IgD-negative memory B cell (primary cell): ENCODE results near the gene LRSAM1. TPM values are rescaled to one million over a fixed set of nuclear protein-coding genes. Genes with fewer than 3 reads are reported as not detected.
"Not testable (repeated sequence)": the region's sequence is repeated elsewhere in the genome, so short reads cannot be mapped to it uniquely, and the experiment has no call there.

Source experiments
- H3K27ac Mint-ChIP-seq, 3 donors: one replicate each; pipeline ENCODE4 v1.8.0; 2020 to 2022; ENCODE audit warnings: mild to moderate bottlenecking in 3 of 3, mixed read lengths in 3 of 3, moderate library complexity in 1 of 3
- H3K27me3 Mint-ChIP-seq: one replicate; pipeline ENCODE4 v1.8.0; 2021; ENCODE audit warnings: mixed read lengths
- H3K36me3 Mint-ChIP-seq: one replicate; pipeline ENCODE4 v1.8.0; 2020; ENCODE audit warnings: mild to moderate bottlenecking, mixed read lengths
- H3K4me1 Mint-ChIP-seq, 3 donors: one replicate each; pipeline ENCODE4 v1.8.0; 2020 to 2022; ENCODE audit warnings: mixed read lengths in 3 of 3, mild to moderate bottlenecking in 1 of 3
- H3K4me3 Mint-ChIP-seq, 4 donors: one replicate each; pipeline ENCODE4 v1.8.0; 2020 to 2022; ENCODE audit warnings: mild to moderate bottlenecking in 4 of 4, mixed read lengths in 4 of 4, moderate library complexity in 3 of 4
- H3K9me3 Mint-ChIP-seq, 3 donors: one replicate each; pipeline ENCODE4 v1.8.0; 2020 to 2021; ENCODE audit warnings: mixed read lengths in 3 of 3, mild to moderate bottlenecking in 1 of 3
- polyA plus RNA-seq: library from polyadenylated mRNA; unstranded; fragments of 300-500 nt; fragmentation: Illumina TruSeq; gene quantifications from one replicate; pipeline ENCODE4 v1.2.3, GENCODE V29; 2021

Gene LRSAM1
- polyA plus RNA-seq, 1 donor from 2014 or later: 15.7 TPM

GRCh38 chr9:127463382-127463781, 12.1 kb downstream of the LRSAM1 start:
- Mint-ChIP-seq H3K27ac (no peak overlapping the region), H3K27me3 (no peaks in the 10 kb centered on the region), H3K9me3 (no peaks in the 10 kb centered on the region), H3K4me3 (no peak overlapping the region), H3K36me3 (peaks cover 9% of the 10 kb centered on the region), H3K4me1 (no peaks in the 10 kb centered on the region)

DNA sequence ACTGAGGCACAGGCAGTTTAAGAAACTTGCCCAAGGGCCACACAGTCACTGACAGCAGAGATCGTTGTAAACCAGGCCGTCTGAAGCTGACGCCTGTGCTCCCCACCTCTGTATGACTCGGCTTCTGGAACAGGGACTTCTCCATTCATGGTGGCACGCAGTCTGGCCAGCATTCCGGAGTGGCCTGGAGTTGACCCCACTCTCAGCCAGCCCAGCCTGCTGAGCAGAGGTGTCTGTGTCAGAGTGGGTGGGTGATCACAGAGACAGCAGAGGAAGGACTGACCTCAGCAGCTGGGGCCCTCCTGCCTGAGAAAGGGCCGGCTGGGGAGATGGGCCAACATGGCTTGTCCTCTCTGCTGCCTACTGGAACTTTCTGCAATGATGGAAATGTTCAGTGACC, 12.6 kb downstream of the LRSAM1 start:
- Mint-ChIP-seq H3K4me1 (no peaks in the 10 kb centered on the region), H3K27ac (no peak overlapping the region), H3K36me3 (peaks cover 9% of the 10 kb centered on the region), H3K9me3 (no peaks in the 10 kb centered on the region), H3K4me3 (no peak overlapping the region), H3K27me3 (no peaks in the 10 kb centered on the region)

DNA sequence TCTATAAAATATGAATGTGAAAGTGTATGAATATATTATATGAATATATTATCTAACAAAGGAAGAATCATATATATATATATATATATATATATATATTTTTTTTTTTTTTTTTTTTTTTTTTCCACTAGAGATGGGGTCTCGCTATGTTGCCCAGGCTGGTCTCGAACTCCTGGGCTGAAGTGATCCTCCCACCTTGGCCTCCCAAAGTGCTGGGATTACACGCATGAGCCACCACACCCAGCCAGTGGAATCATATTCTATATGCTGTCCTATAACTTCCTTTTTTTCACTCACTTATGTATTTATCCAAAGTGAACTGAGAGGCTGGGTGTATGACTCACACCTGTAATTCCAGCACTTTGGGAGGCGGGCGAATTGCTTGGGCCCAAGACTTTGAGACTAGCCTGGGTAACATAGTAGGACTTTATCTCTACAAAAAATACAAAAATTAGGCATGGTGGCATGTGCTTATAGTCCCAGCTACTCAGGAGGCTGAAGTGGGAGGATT, 15.2 kb downstream of the LRSAM1 start:
- H3K4me1 Mint-ChIP-seq, H3K36me3 Mint-ChIP-seq, H3K27me3 Mint-ChIP-seq, H3K27ac Mint-ChIP-seq, H3K9me3 Mint-ChIP-seq, H3K4me3 Mint-ChIP-seq: not testable (repeated sequence)

DNA sequence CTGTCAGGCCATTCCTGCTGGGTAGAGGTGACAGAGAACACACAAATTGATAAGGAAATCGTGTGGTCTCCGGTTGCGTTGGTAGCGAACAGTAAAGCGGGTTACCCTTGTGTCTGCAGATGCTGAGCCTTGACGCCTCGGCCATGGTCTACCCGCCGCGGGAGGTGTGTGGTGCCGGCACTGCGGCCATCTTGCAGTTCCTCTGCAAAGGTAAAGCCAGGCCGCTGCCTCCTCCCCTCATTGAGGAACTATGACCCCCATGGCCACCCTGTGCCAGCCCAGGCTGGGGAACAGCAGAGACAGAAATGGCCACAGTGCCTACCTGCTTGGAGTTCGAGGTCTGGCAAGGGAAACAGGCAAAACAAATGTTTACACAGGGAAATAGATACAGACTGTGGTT, 16.3 kb downstream of the LRSAM1 start:
- Mint-ChIP-seq H3K4me1 (no peaks in the 10 kb centered on the region), H3K36me3 (peaks cover 9% of the 10 kb centered on the region), H3K27ac (no peak overlapping the region), H3K9me3 (no peaks in the 10 kb centered on the region), H3K27me3 (no peaks in the 10 kb centered on the region), H3K4me3 (no peak overlapping the region)

DNA sequence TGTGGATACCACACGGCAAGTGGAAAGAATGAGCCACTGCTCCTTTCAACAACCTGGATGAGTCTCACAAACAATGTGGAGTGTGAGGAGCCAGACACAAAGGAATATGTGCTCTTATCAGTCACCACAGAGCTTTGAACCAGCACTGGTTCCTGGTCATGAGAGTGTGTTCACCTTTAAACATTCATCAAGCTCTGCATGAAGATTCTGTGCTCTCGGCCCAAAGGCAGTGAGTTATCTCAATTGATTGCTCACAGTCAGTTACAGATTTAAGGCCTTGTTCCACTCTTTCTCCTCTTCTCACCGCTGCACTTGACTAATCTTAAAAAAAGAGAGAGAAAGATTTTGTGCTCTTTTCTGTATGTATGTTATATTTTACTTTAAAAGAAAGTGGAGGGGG, 19.4 kb downstream of the LRSAM1 start:
- H3K9me3 Mint-ChIP-seq: no peaks in the 10 kb centered on the region
- peaks cover 0 to 1% (median 0%) of the 10 kb centered on the region in 3 donors for H3K4me1 Mint-ChIP-seq
- H3K36me3 Mint-ChIP-seq: peaks cover 9% of the 10 kb centered on the region

GRCh38 chr9:127473501-127473900, 22.2 kb downstream of the LRSAM1 start:
- H3K27ac Mint-ChIP-seq: no peak overlapping the region
- peaks cover 0 to 1% (median 0%) of the 10 kb centered on the region in 3 donors for H3K4me1 Mint-ChIP-seq
- peaks cover 6% of the 10 kb centered on the region for H3K36me3 Mint-ChIP-seq
- no peaks in the 10 kb centered on the region for H3K27me3 Mint-ChIP-seq
- H3K9me3 Mint-ChIP-seq: no peaks in the 10 kb centered on the region
- no peak overlapping the region for H3K4me3 Mint-ChIP-seq

More for the DNA sequence above, 19.4 kb downstream of the LRSAM1 start:
- Mint-ChIP-seq H3K27ac (no peak overlapping the region), H3K27me3 (no peaks in the 10 kb centered on the region), H3K4me3 (no peak overlapping the region)

DNA sequence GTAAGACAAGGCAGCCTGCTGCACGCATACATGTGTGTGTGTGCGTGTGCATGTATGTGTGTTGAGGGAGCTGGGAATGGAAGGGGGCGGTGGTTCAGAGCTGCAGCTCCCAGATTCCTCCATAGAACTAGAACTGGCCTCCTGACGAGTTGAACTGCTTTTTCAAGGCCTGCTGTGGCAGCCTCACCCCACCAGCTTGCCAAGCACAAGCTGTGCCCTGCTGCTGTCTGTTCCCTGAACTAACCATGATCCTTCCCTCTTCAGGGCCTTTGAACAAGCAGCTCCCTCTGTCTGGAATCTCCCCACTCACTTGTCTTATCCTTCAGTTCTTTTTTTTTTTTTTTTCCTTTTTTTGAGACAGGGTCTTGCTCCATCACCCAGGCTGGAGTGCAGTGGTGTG, 22.6 kb downstream of the LRSAM1 start:
- Mint-ChIP-seq H3K9me3 (no peaks in the 10 kb centered on the region), H3K27ac (no peak overlapping the region), H3K36me3 (peaks cover 6% of the 10 kb centered on the region), H3K4me1 (peaks cover 0 to 1% (median 0%) of the 10 kb centered on the region in 3 donors), H3K4me3 (no peak overlapping the region), H3K27me3 (no peaks in the 10 kb centered on the region)

- no peak overlapping the region for H3K4me3 Mint-ChIP-seq
- H3K4me1 Mint-ChIP-seq: peaks cover 0 to 1% (median 0%) of the 10 kb centered on the region in 3 donors
- no peaks in the 10 kb centered on the region for H3K27me3 Mint-ChIP-seq
- H3K36me3 Mint-ChIP-seq: peaks cover 6% of the 10 kb centered on the region
- no peak overlapping the region for H3K27ac Mint-ChIP-seq
- H3K9me3 Mint-ChIP-seq: no peaks in the 10 kb centered on the region
These were observed 23.3 kb downstream of the LRSAM1 start for GRCh38 chr9:127474592-127474991.

- Mint-ChIP-seq H3K9me3 (no peaks in the 10 kb centered on the region), H3K4me3 (no peak overlapping the region), H3K36me3 (no peaks in the 10 kb centered on the region), H3K27ac (no peak overlapping the region), H3K4me1 (no peaks in the 10 kb centered on the region), H3K27me3 (no peaks in the 10 kb centered on the region)
These were observed 28.3 kb downstream of the LRSAM1 start for GRCh38 chr9:127479507-127480081.

- H3K27me3 Mint-ChIP-seq: no peaks in the 10 kb centered on the region
- no peaks in the 10 kb centered on the region for H3K4me1 Mint-ChIP-seq
- H3K36me3 Mint-ChIP-seq: no peaks in the 10 kb centered on the region
- H3K9me3 Mint-ChIP-seq: no peaks in the 10 kb centered on the region
- no peak overlapping the region for H3K27ac Mint-ChIP-seq
- H3K4me3 Mint-ChIP-seq: no peak overlapping the region
These were observed 31.4 kb downstream of the LRSAM1 start for GRCh38 chr9:127482662-127483061.

DNA sequence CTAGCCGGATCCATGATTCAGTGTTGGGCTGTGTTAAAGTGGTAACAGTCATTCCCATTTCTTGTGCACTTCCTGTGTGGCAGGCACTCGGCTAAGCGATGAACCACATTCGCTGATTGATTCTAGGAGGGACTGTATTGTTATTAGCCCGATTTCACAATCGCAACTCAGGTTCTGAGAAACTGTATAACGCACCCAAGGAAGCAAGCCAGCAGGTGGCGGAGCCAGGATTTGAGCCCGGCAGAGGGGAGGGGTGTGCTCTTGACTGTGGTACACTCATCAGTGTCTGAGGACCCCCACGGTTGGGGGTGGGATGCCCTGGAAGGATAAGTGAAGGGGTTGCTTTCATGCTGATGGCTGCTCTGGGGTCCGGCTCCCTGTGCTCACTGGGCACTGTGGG, 34.7 kb downstream of the LRSAM1 start:
- H3K4me3 Mint-ChIP-seq: no peak overlapping the region

GRCh38 chr9:127488946-127489345, 37.6 kb downstream of the LRSAM1 start:
- no peaks in the 10 kb centered on the region for H3K27me3 Mint-ChIP-seq
- no peaks in the 10 kb centered on the region for H3K36me3 Mint-ChIP-seq
- H3K4me1 Mint-ChIP-seq: peaks cover 0 to 2% (median 0%) of the 10 kb centered on the region in 3 donors
- H3K9me3 Mint-ChIP-seq: no peaks in the 10 kb centered on the region
- peak overlapping the region in 1 of 3 donors; percentile 24 for H3K27ac Mint-ChIP-seq
- no peak overlapping the region for H3K4me3 Mint-ChIP-seq

More for the DNA sequence above, 34.7 kb downstream of the LRSAM1 start:
- no peak overlapping the region for H3K27ac Mint-ChIP-seq
- H3K27me3 Mint-ChIP-seq: no peaks in the 10 kb centered on the region
- peaks cover 0 to 2% (median 0%) of the 10 kb centered on the region in 3 donors for H3K4me1 Mint-ChIP-seq
- no peaks in the 10 kb centered on the region for H3K9me3 Mint-ChIP-seq
- H3K36me3 Mint-ChIP-seq: no peaks in the 10 kb centered on the region

- H3K9me3 Mint-ChIP-seq: no peaks in the 10 kb centered on the region
- no peak overlapping the region for H3K4me3 Mint-ChIP-seq
- peaks cover 0 to 2% (median 0%) of the 10 kb centered on the region in 3 donors for H3K4me1 Mint-ChIP-seq
- no peaks in the 10 kb centered on the region for H3K36me3 Mint-ChIP-seq
- H3K27ac Mint-ChIP-seq: peak overlapping the region in 1 of 3 donors; percentile 8
- no peaks in the 10 kb centered on the region for H3K27me3 Mint-ChIP-seq
These were observed 38.3 kb downstream of the LRSAM1 start for GRCh38 chr9:127489471-127490115.

DNA sequence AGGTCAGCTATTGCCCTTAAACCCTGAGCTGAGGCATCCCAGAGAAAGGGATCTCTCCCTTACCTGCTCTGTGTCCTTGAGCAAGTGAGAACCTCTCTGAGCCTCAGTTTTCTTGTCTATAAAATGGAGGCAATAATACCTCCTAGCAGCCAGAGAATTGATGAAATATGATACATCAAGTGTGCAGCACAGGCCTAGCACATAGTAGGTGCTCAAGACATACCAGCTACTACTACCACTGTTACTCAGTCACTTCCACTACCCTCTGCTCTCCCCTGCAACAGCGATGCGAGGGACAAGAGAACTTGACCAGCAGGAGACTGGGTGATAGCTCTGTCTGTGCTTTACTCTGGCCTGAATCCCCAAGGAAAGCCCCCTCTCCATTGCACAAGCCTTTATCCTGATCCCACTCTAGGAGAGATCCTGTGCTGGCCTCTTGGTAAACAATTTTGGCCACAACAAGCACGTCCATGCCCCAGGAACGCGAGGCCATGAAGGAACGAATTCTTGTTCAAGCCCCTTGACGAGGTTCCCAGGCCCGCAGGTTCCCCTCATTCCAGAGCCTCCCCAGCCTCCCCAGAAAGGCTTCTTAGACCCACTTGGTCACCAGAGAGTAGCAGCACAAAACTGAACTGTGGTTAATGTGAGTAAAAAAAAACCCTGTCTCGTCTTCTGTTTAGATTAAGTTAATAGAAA, 39.4 kb downstream of the LRSAM1 start:
- Mint-ChIP-seq H3K27ac (no peak overlapping the region), H3K9me3 (no peaks in the 10 kb centered on the region), H3K4me3 (no peak overlapping the region), H3K27me3 (no peaks in the 10 kb centered on the region), H3K36me3 (peaks cover 2% of the 10 kb centered on the region), H3K4me1 (peaks cover 0 to 2% (median 0%) of the 10 kb centered on the region in 3 donors)

DNA sequence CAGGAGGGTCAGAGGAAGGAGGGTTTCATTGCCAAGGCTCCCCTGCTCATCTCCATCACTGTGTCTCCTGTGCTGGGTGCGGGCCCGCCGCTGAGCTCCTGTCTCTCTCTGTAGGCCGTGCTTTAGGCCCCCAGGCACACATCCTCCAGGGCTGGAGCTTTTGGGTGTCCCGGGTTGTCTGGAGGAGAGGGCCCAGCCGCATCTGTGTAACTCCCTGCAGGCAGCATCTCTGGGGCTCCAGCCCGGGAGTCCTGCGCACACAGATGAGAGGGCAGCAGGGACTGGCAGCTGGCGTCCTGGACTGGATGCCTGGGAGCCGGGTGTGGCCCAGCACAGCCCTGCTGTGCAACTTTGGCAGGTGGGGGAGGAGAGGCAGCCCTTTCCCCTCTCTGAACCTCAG, 40.2 kb downstream of the LRSAM1 start:
- Mint-ChIP-seq H3K27me3 (no peaks in the 10 kb centered on the region), H3K9me3 (no peaks in the 10 kb centered on the region), H3K36me3 (peaks cover 4% of the 10 kb centered on the region), H3K27ac (no peak overlapping the region), H3K4me3 (no peak overlapping the region), H3K4me1 (peaks cover 0 to 2% (median 0%) of the 10 kb centered on the region in 3 donors)
